GM12878 (cell line): Measurements from ENCODE around the gene SAMHD1.
"Not testable (repeated sequence)": the region's sequence is repeated elsewhere in the genome, so short reads cannot be mapped to it uniquely, and the experiment has no call there.

Source experiments
- ASH2L ChIP-seq: fragments of 300-600, 200-600 bp; sonication (generic); IDR thresholded peaks from 2 replicates; pipeline ENCODE4 v1.6.1; 2017; ENCODE audit warnings: low read depth, mild to moderate bottlenecking, borderline replicate concordance
- BCL11A ChIP-seq: IDR thresholded peaks from 2 replicates; pipeline ENCODE4 v1.6.1; 2011; ENCODE audit warnings: low read depth, low read length
- BHLHE40 ChIP-seq, 2 experiments: fragments of 450-650 bp in 1 of 2; IDR thresholded peaks; 2 replicates each; pipeline ENCODE4 v1.6.1; 2011 to 2017; ENCODE audit warnings: low read depth in 2 of 2, borderline replicate concordance in 1 of 2, improper control_type of control experiment in 1 of 2, low read length in 1 of 2, mild to moderate bottlenecking in 1 of 2
- CBFB ChIP-seq: IDR thresholded peaks from 2 replicates; pipeline ENCODE4 v1.6.1; 2016; ENCODE audit warnings: antibody characterized with exemption, low read depth
- CTCF ChIP-seq, 3 experiments: IDR thresholded peaks in 2 of 3; conservative IDR thresholded peaks in 1 of 3; 2 replicates each; pipeline ENCODE4 v1.5.1; 2011; ENCODE audit warnings: low read depth in 3 of 3, low read length in 3 of 3, mild to moderate bottlenecking in 3 of 3, control low read depth in 2 of 3, moderate library complexity in 2 of 3, inconsistent platforms in 1 of 3, mixed read lengths in 1 of 3; ENCODE audit not compliant: control insufficient read depth in 2 of 3, insufficient read depth in 1 of 3; ENCODE audit errors: extremely low read depth in 1 of 3
- ELK1 ChIP-seq: IDR thresholded peaks from 2 replicates; pipeline ENCODE4 v1.6.1; 2012; ENCODE audit warnings: low read depth, low read length, improper control_type of control experiment
- EZH2 ChIP-seq: IDR thresholded peaks from 2 replicates; pipeline ENCODE4 v1.6.1; 2012; ENCODE audit warnings: low read depth, mild to moderate bottlenecking, control low read depth, inconsistent platforms, low read length, borderline replicate concordance; ENCODE audit not compliant: control insufficient read depth
- JUNB ChIP-seq: IDR thresholded peaks from 2 replicates; pipeline ENCODE4 v1.6.1; 2016; ENCODE audit warnings: antibody characterized with exemption, mild to moderate bottlenecking
- NFYB ChIP-seq: IDR thresholded peaks from 2 replicates; pipeline ENCODE4 v1.6.1; 2011; ENCODE audit warnings: low read depth, mild to moderate bottlenecking, low read length, improper control_type of control experiment, moderate library complexity; ENCODE audit not compliant: insufficient read depth
- PKNOX1 ChIP-seq: fragments of 450-650 bp; IDR thresholded peaks from 2 replicates; pipeline ENCODE4 v1.6.1; 2016; ENCODE audit warnings: mild to moderate bottlenecking
- POLR2A ChIP-seq: IDR thresholded peaks from 2 replicates; pipeline ENCODE4 v1.6.1; 2011; ENCODE audit warnings: low read depth, mild to moderate bottlenecking, low read length
- SP1 ChIP-seq: IDR thresholded peaks from one replicate; pipeline ENCODE4 v1.6.1; 2011; ENCODE audit warnings: low read depth, low read length
- TAF1 ChIP-seq: IDR thresholded peaks from 2 replicates; pipeline ENCODE4 v1.6.1; 2011; ENCODE audit warnings: mild to moderate bottlenecking, low read depth, low read length, borderline replicate concordance

GRCh38 chr20:37000171-37000570 is 48.7 kb upstream of the SAMHD1 start:
- not testable (repeated sequence) for TF ChIP-seq CTCF (IDR thresholded peaks at IDR 0.05 in 2 of 3, conservative IDR thresholded peaks at IDR 0.05 in 1 of 3; ENCODE audit: control insufficient read depth in 2 of 3, extremely low read depth in 1 of 3, insufficient read depth in 1 of 3, low read depth in 3 of 3, low read length in 3 of 3); CBFB; JUNB; ASH2L; NFYB; BCL11A; ELK1; TAF1; POLR2A; PKNOX1; BHLHE40 (IDR thresholded peaks at IDR 0.05; ENCODE audit: borderline replicate concordance in 1 of 2, low read depth in 2 of 2, low read length in 1 of 2); EZH2; SP1
